ENCODE data around the gene PAX5. TPM values are rescaled to one million over a fixed set of nuclear protein-coding genes. Genes with fewer than 3 reads are reported as not detected.

Gene PAX5
- total and polyA plus RNA-seq, 2 of the 13 experiments (the other 11 are each of a cell fraction or from before 2014, with no cell fraction given): not detected

- TF ChIP-seq TP53 (CRISPR knock-in tag; conservative IDR thresholded peaks at IDR 0.05) (0 out of 2 replicates have a peak, but pooled peaks have one; percentile 78), TFDP2 (CRISPR knock-in tag; IDR thresholded peaks at IDR 0.05) (peak; percentile 66), ZBTB38 (CRISPR knock-in tag; IDR thresholded peaks at IDR 0.05) (peak; percentile 34; the same call in 1 of the 2 replicates), ZFP36 (IDR thresholded peaks at IDR 0.05; ENCODE audit: borderline replicate concordance, low read depth, low read length, partially characterized antibody) (no peak), KDM2A (CRISPR knock-in tag; IDR thresholded peaks at IDR 0.05; ENCODE audit: borderline replicate concordance, low read depth) (peak; percentile 53; the same call in 1 of the 2 replicates), ELF4 (CRISPR knock-in tag; IDR thresholded peaks at IDR 0.05; ENCODE audit: borderline replicate concordance) (no peak; the same call in 1 of the 2 replicates), DPF2 (CRISPR knock-in tag; IDR thresholded peaks at IDR 0.05; ENCODE audit: borderline replicate concordance, low read depth) (peak; percentile 86), ZNF746 (CRISPR knock-in tag; IDR thresholded peaks at IDR 0.05) (peak; percentile 98), FOXM1 (CRISPR knock-in tag; IDR thresholded peaks at IDR 0.05) (no peak), SCMH1 (CRISPR knock-in tag; IDR thresholded peaks at IDR 0.05; ENCODE audit: borderline replicate concordance) (no peak), SP5 (CRISPR knock-in tag; IDR thresholded peaks at IDR 0.05; ENCODE audit: borderline replicate concordance, low read depth) (peak; percentile 100), YEATS4 (CRISPR knock-in tag; IDR thresholded peaks at IDR 0.05; ENCODE audit: borderline replicate concordance) (peak; percentile 70; the same call in 1 of the 2 replicates), SIX1 (CRISPR knock-in tag; IDR thresholded peaks at IDR 0.05; ENCODE audit: borderline replicate concordance) (peak; percentile 40; the same call in 1 of the 2 replicates), ZNF143 (CRISPR knock-in tag; IDR thresholded peaks at IDR 0.05) (peak; percentile 26; the same call in 1 of the 2 replicates), DBP (CRISPR knock-in tag; IDR thresholded peaks at IDR 0.05; ENCODE audit: not compliant biosample characterization) (no peak), ZNF547 (CRISPR knock-in tag; IDR thresholded peaks at IDR 0.05) (no peak), ZNF713 (CRISPR knock-in tag; IDR thresholded peaks at IDR 0.05) (no peak)
- TF ChIP-seq, protein P1, sequence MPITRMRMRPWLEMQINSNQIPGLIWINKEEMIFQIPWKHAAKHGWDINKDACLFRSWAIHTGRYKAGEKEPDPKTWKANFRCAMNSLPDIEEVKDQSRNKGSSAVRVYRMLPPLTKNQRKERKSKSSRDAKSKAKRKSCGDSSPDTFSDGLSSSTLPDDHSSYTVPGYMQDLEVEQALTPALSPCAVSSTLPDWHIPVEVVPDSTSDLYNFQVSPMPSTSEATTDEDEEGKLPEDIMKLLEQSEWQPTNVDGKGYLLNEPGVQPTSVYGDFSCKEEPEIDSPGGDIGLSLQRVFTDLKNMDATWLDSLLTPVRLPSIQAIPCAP (CRISPR knock-in tag; IDR thresholded peaks at IDR 0.05; ENCODE audit: low read depth): no peak
- TF ChIP-seq, protein P2, sequence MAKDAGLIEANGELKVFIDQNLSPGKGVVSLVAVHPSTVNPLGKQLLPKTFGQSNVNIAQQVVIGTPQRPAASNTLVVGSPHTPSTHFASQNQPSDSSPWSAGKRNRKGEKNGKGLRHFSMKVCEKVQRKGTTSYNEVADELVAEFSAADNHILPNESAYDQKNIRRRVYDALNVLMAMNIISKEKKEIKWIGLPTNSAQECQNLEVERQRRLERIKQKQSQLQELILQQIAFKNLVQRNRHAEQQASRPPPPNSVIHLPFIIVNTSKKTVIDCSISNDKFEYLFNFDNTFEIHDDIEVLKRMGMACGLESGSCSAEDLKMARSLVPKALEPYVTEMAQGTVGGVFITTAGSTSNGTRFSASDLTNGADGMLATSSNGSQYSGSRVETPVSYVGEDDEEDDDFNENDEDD (CRISPR knock-in tag; IDR thresholded peaks at IDR 0.05; ENCODE audit: borderline replicate concordance): peak; percentile 69; the same call in 1 of the 2 replicates
- TF ChIP-seq, protein P3, sequence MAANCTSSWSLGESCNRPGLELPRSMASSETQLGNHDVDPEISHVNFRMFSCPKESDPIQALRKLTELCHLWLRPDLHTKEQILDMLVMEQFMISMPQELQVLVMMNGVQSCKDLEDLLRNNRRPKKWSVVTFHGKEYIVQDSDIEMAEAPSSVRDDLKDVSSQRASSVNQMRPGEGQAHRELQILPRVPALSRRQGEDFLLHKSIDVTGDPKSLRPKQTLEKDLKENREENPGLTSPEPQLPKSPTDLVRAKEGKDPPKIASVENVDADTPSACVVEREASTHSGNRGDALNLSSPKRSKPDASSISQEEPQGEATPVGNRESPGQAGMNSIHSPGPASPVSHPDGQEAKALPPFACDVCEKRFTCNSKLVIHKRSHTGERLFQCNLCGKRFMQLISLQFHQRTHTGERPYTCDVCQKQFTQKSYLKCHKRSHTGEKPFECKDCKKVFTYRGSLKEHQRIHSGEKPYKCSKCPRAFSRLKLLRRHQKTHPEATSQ (CRISPR knock-in tag; IDR thresholded peaks at IDR 0.05; ENCODE audit: borderline replicate concordance): peak; percentile 48; the same call in 1 of the 2 replicates
- TF ChIP-seq, protein P4, sequence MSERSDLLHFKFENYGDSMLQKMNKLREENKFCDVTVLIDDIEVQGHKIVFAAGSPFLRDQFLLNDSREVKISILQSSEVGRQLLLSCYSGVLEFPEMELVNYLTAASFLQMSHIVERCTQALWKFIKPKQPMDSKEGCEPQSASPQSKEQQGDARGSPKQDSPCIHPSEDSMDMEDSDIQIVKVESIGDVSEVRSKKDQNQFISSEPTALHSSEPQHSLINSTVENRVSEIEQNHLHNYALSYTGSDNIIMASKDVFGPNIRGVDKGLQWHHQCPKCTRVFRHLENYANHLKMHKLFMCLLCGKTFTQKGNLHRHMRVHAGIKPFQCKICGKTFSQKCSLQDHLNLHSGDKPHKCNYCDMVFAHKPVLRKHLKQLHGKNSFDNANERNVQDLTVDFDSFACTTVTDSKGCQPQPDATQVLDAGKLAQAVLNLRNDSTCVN (CRISPR knock-in tag; IDR thresholded peaks at IDR 0.05; ENCODE audit: borderline replicate concordance): 0 out of 2 replicates have a peak, but pooled peaks have one; percentile 54
These were observed 166.2 kb downstream of the PAX5 start (continued) for GRCh38 chr9:36867672-36868471.

All from HepG2 (cell line).